Measurements from ENCODE around the gene WDFY3.

The WDFY3 gene

DNA sequence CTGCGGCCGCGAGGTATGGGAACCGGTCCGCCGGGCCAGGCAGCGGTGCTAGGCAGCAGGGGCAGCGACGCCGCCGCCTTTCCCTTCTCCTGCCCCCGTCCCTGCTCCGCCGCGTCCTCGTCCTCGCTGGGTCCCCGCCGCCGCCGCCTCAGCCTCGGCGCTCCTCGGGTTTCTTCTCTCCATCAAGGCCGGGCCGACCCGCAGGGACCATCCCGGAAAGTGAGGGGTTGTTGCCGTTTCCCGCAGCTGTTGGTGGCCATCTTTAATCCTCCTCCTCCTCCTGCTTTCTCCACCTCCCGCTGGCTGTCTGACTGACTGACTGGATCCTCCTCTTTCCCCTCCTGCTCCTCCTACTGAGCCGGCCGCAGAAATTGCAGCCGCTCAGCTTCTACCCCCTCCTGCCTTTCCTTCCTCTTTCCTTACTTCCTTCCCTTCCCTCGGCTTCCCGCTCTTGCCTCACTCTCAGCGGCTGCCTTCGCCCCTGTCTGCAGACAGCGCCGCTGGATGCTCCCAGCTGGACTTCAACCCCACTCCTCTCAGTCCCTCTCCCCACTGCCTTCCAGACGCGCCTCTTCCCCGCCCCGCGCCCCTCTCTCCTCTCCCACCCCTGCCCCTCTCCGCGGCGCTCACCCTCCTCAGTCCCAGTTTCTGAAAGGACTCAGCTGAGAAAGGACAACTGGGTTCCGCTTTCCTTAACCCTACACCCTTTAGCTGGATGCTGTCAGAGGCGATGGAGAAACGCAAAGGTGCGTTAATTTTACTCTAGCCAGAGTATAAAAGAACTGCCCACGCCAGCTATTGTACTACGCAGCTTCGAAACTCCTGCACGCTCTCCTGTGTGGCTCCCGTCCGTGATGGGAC lies at the start of gene WDFY3:
Gene WDFY3, minus strand, starts transcription at position 309 of the 861 bp plus-strand sequence. CDS start 106,099 bp downstream, outside the sequence.
- no peak for DNase-seq (ENCODE audit: low read depth in 2 of 2)

DNA sequence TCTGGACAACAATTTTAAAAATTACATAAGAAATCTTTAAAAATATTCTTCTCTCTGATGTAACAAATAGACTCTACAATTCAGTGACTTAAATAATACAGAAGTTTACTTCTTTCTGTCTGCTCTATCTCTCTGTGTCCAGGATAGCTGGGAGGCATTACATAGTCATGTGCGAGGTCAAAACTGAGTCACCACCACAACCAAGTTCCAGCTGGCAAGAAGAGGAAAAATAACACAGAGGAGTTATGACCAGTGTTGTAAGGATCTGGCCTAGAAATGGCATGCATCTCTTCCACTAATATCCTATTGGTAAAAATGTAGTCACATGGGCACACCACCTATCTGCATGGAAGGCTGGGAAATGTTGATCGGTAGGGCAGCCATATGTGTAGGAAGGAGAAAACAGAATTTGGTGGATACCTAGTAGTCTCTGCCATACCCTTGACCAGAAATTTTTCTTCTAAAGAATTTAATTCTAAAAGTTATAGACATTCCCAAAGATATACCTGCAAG lies 39.4 kb upstream of the WDFY3 start:
- no peak for DNase-seq (ENCODE audit: low read depth in 2 of 2)

DNA sequence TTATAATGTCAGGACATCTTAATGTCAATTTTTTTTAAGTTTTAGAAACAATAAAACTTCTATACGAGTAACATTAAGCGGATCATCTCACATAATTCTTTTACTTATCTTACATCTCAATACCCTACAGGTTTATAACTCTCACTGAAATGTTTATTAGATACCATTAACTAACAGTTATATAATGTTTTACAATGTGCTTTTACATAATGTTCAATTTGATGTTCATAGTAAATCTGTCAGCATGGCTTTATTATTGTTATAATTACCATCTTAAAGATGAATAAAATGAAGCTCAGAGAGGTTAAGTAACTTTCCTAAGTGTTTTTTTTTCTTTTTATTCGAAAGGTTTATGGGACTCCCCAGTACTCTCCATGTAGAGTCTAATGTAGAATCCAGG lies 33.9 kb upstream of the WDFY3 start:
- DNase-seq (ENCODE audit: low read depth in 2 of 2), result no peak

DNA sequence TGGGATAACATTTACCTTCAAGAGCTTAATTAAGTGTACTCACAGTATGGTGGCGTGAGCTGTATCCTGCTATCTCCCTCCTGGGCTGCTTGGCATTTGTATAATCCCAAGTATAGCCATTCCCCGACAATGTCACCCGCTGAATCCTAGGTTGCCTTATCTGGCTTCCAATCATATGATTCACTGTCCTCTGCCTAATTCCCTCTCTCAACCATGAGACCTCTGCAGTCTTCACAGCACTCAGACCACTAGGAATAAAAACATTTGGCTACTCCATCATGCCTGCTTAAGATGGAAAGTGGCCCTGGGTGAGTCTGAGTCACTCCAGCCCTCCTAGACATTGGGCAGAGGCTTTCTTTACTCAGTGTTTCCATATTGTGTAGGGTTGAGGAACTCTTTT lies 28.9 kb upstream of the WDFY3 start:
- no peak for DNase-seq (ENCODE audit: low read depth in 2 of 2)

DNA sequence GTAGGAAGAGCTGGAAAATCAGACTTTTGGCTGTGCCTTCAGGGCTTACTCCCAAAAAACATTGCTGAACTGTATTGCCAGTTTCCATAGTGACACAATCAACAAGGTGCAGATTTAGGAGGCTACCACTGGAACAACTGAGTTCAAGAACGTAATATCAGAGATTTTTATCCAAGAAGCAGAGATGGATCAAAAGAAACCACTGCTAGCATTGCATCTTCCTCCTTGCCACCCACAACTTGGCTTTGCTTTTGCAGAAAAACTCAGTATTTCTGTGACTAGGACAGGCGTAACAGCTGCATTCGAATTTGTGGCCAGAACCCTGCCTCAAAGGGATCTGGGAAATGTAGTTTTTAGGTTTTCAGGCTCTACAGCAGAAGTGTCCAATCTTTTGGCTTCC lies 27.8 kb upstream of the WDFY3 start:
- no peak for DNase-seq (ENCODE audit: low read depth in 2 of 2)

DNA sequence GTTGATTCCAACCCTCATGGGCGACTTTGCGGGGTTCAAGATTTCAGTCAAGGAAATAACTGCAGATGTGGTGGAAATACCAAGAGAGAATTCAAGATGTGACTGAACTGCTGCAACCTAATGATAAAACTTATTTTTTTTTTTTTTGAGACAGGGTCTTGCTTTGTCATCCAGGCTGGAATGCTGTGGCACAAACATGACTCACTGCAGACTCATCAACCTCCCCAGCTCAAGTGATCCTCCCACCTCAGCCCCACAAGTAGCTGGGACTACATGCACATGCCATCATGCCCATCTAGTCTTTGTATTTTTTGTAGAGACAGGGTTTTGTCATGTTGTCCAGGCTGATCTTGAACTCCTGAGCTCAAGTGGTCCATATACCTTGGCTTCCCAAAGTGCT lies 19.5 kb upstream of the WDFY3 start:
- DNase-seq (ENCODE audit: low read depth in 2 of 2), result no peak

- DNase-seq (ENCODE audit: low read depth in 2 of 2), result no peak
Measured at GRCh38 chr4:84977396-84977795, 10.9 kb upstream of the WDFY3 start.

DNA sequence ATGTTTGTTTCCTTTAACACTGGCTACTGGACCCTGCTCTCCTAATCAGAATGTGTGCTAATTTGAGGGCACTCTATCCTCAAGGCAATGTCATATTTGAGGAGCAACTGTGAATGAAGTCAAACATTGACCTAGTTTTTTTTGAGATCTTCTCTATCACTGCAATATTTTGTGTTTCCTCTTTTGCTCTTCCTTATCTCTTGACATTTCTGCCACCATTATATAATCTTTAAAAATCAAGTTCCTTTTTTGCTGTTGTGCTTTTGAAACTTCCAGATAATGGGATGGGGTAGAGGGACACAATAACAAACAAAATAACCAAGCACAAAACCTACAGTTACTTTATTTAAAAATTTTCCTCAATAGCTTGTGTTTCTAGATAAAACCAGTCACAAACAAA lies 7.4 kb upstream of the WDFY3 start:
- no peak for DNase-seq (ENCODE audit: low read depth in 2 of 2)

DNA sequence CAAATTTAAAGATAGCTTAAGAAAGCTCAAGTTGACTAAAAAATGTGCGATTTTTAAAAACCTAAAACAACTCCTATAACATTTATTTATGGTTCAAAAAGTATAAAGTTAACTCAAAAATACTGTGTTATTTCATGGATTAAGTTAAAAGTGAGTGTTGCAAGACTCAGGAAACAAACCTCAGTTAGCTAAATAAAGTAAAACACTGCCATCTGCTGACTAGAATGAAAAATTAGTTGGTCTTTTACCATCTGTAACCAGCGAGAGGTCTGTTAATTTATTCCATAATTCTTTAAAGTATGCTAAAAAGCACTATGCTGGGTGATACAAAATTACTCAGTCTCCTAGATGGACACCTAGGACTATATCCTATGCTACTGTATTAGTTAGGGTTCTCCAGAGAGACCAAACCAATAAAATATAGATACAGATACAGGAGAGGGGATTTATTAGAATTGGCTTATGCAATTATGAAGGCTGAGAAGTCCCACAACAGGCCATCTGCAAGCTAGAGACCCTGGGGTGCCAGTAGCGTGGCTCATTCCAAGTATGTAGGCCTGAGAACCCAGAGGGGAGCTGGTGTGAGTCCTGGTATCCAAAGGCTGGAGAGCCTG lies 4.9 kb upstream of the WDFY3 start:
- no peak for DNase-seq (ENCODE audit: low read depth in 2 of 2)

DNA sequence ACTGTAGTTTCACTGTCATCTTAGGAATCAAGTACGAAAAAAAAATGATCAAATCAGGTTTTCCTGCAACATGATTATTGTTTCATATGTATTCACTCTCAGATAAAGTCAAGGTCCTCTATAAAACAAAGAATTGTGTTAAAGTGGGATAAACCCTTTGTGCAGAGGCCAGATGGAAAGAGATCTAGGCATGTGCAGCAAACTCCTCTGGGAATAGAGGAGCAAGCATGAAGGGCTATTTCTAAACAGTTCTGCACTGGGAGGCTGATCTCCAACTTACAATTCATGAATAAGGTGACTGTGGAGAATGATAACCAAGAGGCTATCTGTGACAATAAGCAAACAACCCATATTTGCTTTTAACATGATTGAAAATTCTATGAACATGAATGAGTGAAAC lies 2.4 kb upstream of the WDFY3 start:
- no peak for DNase-seq (ENCODE audit: low read depth in 2 of 2)

DNA sequence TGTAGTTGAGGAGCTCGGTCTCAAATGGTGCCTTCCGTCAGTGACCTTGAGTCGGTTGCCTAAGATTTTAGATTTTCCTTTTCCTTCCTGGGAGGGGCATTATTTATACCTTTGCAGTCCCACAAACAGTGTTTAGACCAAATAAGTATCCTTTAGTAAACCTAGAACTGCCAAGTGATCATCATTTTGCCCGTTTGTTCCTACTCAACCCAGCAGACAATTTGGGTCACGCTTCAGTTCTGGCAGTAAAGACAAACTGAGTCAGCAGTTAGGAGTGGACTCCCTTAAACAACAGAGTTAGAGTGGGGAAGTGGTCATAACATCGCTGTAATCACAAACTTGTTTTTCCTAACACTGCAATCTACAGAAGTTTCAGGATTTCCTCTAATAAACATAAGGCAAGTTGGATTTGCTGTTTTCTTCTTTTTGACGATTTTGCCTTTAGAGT lies 777 bp upstream of the WDFY3 start:
- no peak for DNase-seq (ENCODE audit: low read depth in 2 of 2)

DNA sequence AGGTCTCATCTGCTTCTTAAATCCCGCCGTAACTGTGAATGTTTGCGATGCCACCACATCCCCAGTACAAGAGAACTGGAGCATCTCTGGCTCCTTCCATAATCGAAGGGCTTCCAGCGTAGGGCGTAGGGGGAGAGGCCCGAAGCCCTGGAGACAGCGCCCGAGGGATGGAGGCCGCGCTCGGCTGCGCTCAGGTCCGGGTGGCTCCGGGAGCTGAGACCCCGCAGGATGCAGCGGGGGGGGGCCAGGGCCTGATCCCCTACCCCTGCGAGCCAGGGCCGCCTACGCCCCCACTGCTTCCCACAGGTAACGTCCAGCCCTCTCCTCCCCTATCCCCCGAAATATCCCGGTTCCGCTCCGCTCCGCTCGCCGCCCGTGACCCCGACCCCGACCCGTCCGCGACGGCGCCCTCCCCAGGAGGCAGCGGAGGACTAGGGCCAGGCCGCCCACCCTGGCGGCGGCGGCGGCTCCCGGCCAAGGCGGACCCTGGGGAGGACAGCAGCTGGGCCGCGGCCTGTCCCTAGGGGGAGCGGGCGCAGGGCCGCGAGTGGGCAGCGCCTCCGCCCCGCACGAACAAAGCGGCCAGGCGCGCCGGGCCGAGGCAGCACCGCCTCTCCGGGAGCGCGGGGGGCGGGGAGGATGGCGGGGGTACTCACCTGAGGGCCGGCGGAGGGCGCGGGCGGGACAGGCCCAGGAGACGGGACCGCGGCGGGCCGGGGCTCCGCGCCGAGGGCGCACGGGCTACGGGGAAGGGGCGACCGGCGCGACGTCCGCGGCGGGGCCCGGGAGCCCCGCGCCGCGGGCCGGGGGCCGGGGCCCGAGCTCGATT lies 723 bp downstream of the WDFY3 start:
- DNase-seq (ENCODE audit: low read depth in 2 of 2), result no peak

GRCh38 chr4:84964995-84965552 lies 1.4 kb downstream of the WDFY3 start:
- no peak for DNase-seq (ENCODE audit: low read depth in 2 of 2)

GRCh38 chr4:84962102-84962501 lies 4.4 kb downstream of the WDFY3 start:
- no peak for DNase-seq (ENCODE audit: low read depth in 2 of 2)

DNA sequence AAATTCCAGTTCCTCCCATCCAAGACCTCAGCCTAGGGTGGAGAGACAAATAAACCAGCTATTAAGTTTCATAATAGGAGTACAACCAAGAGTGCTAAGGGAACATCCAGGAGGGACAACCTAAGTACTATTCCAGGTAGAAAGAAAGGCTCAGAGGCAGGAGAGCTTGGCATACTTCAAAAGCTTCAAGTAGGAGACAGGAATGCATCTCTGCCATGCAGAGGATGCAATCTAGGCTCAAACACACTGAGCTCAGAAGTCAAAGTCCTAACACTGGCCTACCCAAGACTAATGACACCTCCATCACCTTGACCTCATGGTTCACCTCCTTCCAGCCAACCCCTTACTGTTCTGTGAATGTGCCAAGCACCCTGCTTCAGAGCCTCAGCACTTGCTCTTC lies 8.1 kb downstream of the WDFY3 start:
- no peak for DNase-seq (ENCODE audit: low read depth in 2 of 2)

DNA sequence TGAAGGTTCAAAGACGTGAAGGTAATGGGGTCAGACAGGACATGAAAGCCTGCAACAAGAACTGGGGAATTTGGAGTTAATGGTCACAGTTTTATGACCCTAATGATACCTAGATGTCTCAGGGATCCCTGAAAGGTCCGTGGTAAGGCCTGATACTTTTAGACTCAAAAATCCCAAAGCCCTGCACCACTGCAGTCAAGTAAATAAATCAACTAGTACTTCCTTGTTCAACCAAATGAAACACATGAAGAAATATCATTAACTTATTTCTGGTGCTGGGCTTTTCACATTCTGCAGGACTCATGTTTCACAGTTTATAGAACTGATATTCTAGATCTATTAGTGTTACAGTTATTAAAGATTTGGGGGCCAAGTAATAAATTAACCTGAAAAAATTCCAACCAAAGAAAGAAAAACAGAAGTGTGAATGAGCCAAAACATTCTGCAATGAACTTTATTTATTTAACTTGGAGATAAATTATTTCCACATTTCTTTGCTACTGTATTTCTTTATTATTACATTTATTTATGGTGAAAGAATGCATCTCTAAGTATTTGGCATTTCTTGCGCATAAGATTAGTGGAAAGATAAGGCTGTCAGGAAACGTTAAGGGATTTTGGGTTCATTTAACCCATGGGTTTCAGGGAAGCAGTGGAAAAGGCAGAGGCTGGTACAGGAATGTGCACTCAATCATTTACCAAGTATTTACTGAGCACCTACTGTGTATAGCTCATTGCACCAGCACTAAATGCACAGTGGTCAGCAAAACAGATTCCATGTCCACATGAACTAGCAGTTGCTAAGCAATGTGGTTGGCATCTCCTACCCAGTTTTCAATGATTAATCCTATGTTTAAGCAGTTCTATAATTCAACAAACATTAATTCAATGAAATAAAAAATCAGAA lies 8.7 kb downstream of the WDFY3 start:
- no peak for DNase-seq (ENCODE audit: low read depth in 2 of 2)

- no peak for DNase-seq (ENCODE audit: low read depth in 2 of 2)
Measured at GRCh38 chr4:84956014-84956413, 10.5 kb downstream of the WDFY3 start.

- DNase-seq (ENCODE audit: low read depth in 2 of 2), result no peak
Measured at GRCh38 chr4:84954982-84955567, 11.4 kb downstream of the WDFY3 start.

DNA sequence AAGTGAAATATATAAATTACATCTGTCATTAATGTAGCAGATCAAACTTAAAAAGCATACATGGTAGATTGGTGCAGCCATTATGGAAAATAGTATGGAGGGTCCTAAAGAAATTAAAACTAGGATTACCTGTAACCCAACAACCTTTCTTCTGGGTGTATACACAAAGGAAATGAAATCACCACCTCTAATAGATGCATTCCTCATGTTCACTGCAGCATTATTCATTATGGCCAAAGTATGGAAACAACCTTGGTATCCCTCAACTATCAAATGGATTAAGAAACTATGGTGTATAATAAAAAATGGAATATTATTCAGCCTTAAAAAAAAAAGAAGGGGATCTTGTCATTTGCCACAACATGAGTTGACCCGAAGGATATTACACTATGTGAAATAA lies 13.7 kb downstream of the WDFY3 start:
- DNase-seq (ENCODE audit: low read depth in 2 of 2), result no peak

DNA sequence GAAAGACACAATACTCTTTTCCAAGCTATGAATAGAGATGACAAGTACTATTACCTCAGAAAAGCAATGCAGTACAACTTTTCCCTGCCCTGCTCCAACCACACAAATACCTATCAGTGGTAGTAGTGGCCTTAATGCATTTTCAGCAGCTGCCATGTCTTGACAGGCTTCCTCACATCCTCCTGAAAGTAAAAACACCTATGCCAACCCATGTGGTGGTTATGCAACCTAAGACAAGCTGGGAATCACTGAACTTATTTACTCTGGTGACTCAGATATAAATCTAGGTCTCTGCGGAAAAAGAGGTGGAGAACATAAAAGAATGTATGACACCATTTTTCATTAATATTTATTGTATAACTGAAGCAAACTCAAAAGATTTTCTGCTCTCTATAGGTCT lies 14.5 kb downstream of the WDFY3 start:
- no peak for DNase-seq (ENCODE audit: low read depth in 2 of 2)

- no peak for DNase-seq (ENCODE audit: low read depth in 2 of 2)
Measured at GRCh38 chr4:84948056-84948455, 18.4 kb downstream of the WDFY3 start.
